B cell (primary cell): ENCODE data around the gene POLH. TPM values are rescaled to one million over a fixed set of nuclear protein-coding genes. Genes with fewer than 3 reads are reported as not detected.

ENCODE experiments used
- ATAC-seq: fragments of 200-7000 bp; cut with Tn5 transposase; one replicate; pipeline ENCODE4 v1.10.0; 2021; ENCODE audit warnings: low read depth, mild to moderate bottlenecking, moderate number of reproducible peaks, moderate library complexity
- CTCF ChIA-PET: fragments of 350-600 bp; sonication (Branson Sonifier 250); formaldehyde crosslinking; loops from one replicate; lab custom pipeline; 2021; ENCODE audit warnings: antibody characterized with exemption, inconsistent platforms; lab: Charles Lee
- POLR2A ChIA-PET: fragments of 350-600 bp; sonication (Branson Sonifier 250); formaldehyde crosslinking; loops from one replicate; lab custom pipeline; 2021; ENCODE audit warnings: antibody characterized with exemption; lab: Charles Lee
- DNase-seq: peaks from one replicate; pipeline ENCODE4 v3.0.0; 2013
- H2AFZ ChIP-seq: 2 replicates; pipeline ENCODE4 v1.6.1; 2012; ENCODE audit warnings: mild to moderate bottlenecking, low read depth, low read length; ENCODE audit not compliant: insufficient read depth, poor library complexity, severe bottlenecking
- H3K27ac ChIP-seq, 2 donors: 1 replicate in 1 of 2; 2 replicates in 1 of 2; pipeline ENCODE4 v1.5.1; 2012 to 2013; ENCODE audit warnings: low read length in 2 of 2, mild to moderate bottlenecking in 2 of 2, moderate library complexity in 1 of 2
- H3K27me3 ChIP-seq, 4 experiments: fragments of 200-600 bp in 1 of 4; sonication (generic) in 1 of 4; replicated peaks in 1 of 4; 1 replicate in 2 of 4; 2 replicates in 2 of 4; pipeline versions ENCODE4 v1.6.1 to v1.7.0; 2013 to 2016; ENCODE audit warnings: low read length in 3 of 4, mild to moderate bottlenecking in 2 of 4, mixed read lengths in 1 of 4, moderate library complexity in 1 of 4; ENCODE audit not compliant: insufficient read depth in 4 of 4, control insufficient read depth in 3 of 4; ENCODE audit errors: control extremely low read depth in 1 of 4
- H3K36me3 ChIP-seq, 2 experiments: replicated peaks in 1 of 2; 1 replicate in 1 of 2; 2 replicates in 1 of 2; pipeline versions ENCODE4 v1.6.1 to v1.7.1; 2013; ENCODE audit warnings: low read length in 1 of 2; ENCODE audit not compliant: insufficient read depth in 2 of 2, control insufficient read depth in 1 of 2; ENCODE audit errors: control extremely low read depth in 1 of 2, extremely low read depth in 1 of 2
- H3K4me1 ChIP-seq, 2 donors: fragments of 200-600 bp in 1 of 2; sonication (generic) in 1 of 2; 1 replicate in 1 of 2; 2 replicates in 1 of 2; pipeline versions ENCODE4 v1.5.1 to v1.6.1; 2013 to 2017; ENCODE audit warnings: low read length in 2 of 2; ENCODE audit not compliant: control insufficient read depth in 2 of 2, insufficient read depth in 2 of 2
- H3K4me2 ChIP-seq: replicated peaks from 2 replicates; pipeline ENCODE3; 2012; ENCODE audit warnings: mild to moderate bottlenecking, low read depth, low read length; ENCODE audit not compliant: poor library complexity, severe bottlenecking
- H3K4me3 ChIP-seq, 5 experiments: fragments of 200-600 bp in 1 of 5; sonication (generic) in 1 of 5; 1 replicate in 3 of 5; 2 replicates in 2 of 5; pipeline versions ENCODE4 v1.5.1 to v1.7.0; 2011 to 2016; ENCODE audit warnings: low read length in 4 of 5, mild to moderate bottlenecking in 4 of 5, low read depth in 2 of 5, control low read depth in 1 of 5, moderate library complexity in 1 of 5; ENCODE audit not compliant: insufficient read depth in 1 of 5; ENCODE audit errors: control extremely low read depth in 1 of 5, extremely low read depth in 1 of 5
- H3K79me2 ChIP-seq: fragments of 200-600 bp; sonication (generic); one replicate; pipeline ENCODE4 v1.6.0; 2016; ENCODE audit warnings: low read length; ENCODE audit not compliant: control insufficient read depth, insufficient read depth
- H3K9ac ChIP-seq: fragments of 200-600 bp; sonication (generic); 2 replicates; pipeline ENCODE4 v1.6.1; 2017; ENCODE audit warnings: mild to moderate bottlenecking, low read length, moderate library complexity
- H3K9me3 ChIP-seq, 3 donors: one replicate each; pipeline versions ENCODE4 v1.6.1 to v1.7.1; 2013; ENCODE audit warnings: low read length in 2 of 3; ENCODE audit not compliant: control insufficient read depth in 2 of 3, insufficient read depth in 1 of 3; ENCODE audit errors: control extremely low read depth in 1 of 3
- H4K20me1 ChIP-seq: 2 replicates; pipeline ENCODE4 v1.6.0; 2012; ENCODE audit warnings: mild to moderate bottlenecking, low read length; ENCODE audit not compliant: insufficient read depth, control insufficient read depth, poor library complexity, severe bottlenecking
- H3K27ac Mint-ChIP-seq: one replicate; pipeline ENCODE4 v1.8.0; 2021; ENCODE audit warnings: mixed read lengths
- H3K27me3 Mint-ChIP-seq: one replicate; pipeline ENCODE4 v1.8.0; 2021; ENCODE audit warnings: mixed read lengths
- H3K4me1 Mint-ChIP-seq: one replicate; pipeline ENCODE4 v1.8.0; 2021; ENCODE audit warnings: mixed read lengths
- H3K4me3 Mint-ChIP-seq: one replicate; pipeline ENCODE4 v1.8.0; 2021; ENCODE audit warnings: mixed read lengths
- H3K9me3 Mint-ChIP-seq: one replicate; pipeline ENCODE4 v1.8.0; 2022; ENCODE audit warnings: mixed read lengths; ENCODE audit not compliant: insufficient read depth
- EZH2 ChIP-seq: IDR thresholded peaks from 2 replicates; pipeline ENCODE4 v1.6.1; 2012; ENCODE audit warnings: borderline replicate concordance, low read depth, mild to moderate bottlenecking, moderate library complexity, low read length; ENCODE audit not compliant: insufficient read depth, poor library complexity, severe bottlenecking
- WGBS: methylation state at CpG from one replicate; pipeline ENCODE4 v1.1.5; 2013; ENCODE audit warnings: missing lambda C conversion rate; ENCODE audit not compliant: insufficient coverage; 5-methylcytosine and 5-hydroxymethylcytosine counted together
- intact Hi-C: fragments of 100-400 bp; cut with micrococcal nuclease; formaldehyde crosslinking; loops from one replicate; pipeline ENCODE4 v1.10.0; 2022
- polyA plus RNA-seq: library from polyadenylated mRNA; depleted of rRNA; stranded (reverse); fragments of >200 nt; gene quantifications from 2 replicates; pipeline ENCODE4 v1.2.3, GENCODE V29; 2012
- total RNA-seq, 2 donors: library from RNA; stranded (reverse); fragments of 120-200 nt in 1 of 2; gene quantifications; 1 replicate in 1 of 2; 2 replicates in 1 of 2; pipeline versions ENCODE4 v1.2.3 to v1.2.4, GENCODE V29; 2013 to 2022
- TF ChIP-seq, protein P1 (sequence below): fragments of 200-600 bp; IDR thresholded peaks from one replicate; pipeline ENCODE4 v1.8.0; 2022; ENCODE audit warnings: antibody characterized with exemption, mild to moderate bottlenecking

The POLH gene
- total and polyA plus RNA-seq, 2 donors (not counting 1 experiment from before 2014, with no cell fraction given), result 14.7 to 24.8 TPM

DNA sequence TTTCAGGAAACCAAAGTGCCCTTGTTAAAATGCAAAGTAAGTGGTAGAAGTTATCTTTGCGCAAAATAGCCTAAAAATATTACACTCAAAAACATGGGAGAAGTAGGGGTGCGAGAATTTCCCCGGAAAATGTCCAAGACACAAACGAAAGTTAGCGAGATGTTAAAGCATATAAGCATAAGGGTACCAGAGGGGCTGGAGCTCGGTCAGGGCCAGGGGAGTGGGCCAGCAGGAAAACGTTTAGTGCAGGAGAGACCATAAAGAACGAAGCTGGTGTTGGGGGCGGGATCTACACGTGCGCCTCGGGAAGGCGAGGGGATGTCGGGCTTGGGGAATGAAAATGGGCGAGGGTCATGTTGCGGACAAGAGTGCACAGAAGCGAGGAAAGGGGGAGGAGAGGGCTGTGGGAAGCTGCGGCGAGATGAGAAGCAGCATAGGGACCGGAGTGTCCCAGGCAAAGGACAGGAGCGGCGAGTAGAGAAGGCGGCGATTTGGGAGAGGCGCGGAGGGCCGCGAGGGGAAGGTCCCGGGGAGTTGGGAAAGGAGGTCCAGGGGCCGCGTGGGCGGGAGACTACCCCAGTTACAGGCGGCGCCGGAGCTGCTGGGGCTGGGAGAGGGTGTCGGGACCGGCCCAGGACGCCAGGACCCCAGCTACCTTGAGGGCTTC lies 747 bp upstream of the POLH start:
- ChIA-PET POLR2A (interaction anchor here (0.6 to 1.0 kb wide), 2 partner anchors 54 to 681 kb away, joined by 4 read pairs; no protein-coding TSS in a partner anchor), CTCF (interaction anchor here (1.0 to 1.9 kb wide), 3 partner anchors 16 to 55 kb away, joined by 3 to 5 read pairs (median 5); no protein-coding TSS in a partner anchor)
- no peak for ATAC-seq
- H3K4me3 Mint-ChIP-seq, result peak overlapping the region; percentile 94
- Histone ChIP-seq H3K36me3 (peaks cover 2 to 18% of the 10 kb centered on the region in 2 experiments), H2AFZ (peak overlapping the region; percentile 95), H3K27me3 (no peaks in the 10 kb centered on the region), H3K27ac (peak overlapping the region in 1 of 2 donors; percentile 80), H3K4me2 (peak overlapping the region; percentile 80), H4K20me1 (peaks cover 6% of the 10 kb centered on the region), H3K79me2 (peaks cover 59% of the 10 kb centered on the region), H3K4me1 (peaks cover 28 to 40% of the 10 kb centered on the region in 2 donors), H3K4me3 (peak overlapping the region; percentile 67 to 99 (median 90)), H3K9ac (peak overlapping the region; percentile 80), H3K9me3 (no peaks in the 10 kb centered on the region)
- WGBS, result under 1% methylated on average over 34 of the region's 38 CpGs
- peaks cover 36% of the 10 kb centered on the region for H3K4me1 Mint-ChIP-seq
- no peak for DNase-seq
- no peaks in the 10 kb centered on the region for H3K27me3 Mint-ChIP-seq
- peak overlapping the region; percentile 91 for H3K27ac Mint-ChIP-seq
- H3K9me3 Mint-ChIP-seq, result no peaks in the 10 kb centered on the region
- intact Hi-C loops, result loop anchor here (5.0 kb wide), 2 partner anchors 208 to 552 kb away; partner anchors contain the start of genes MRPL14, TMEM63B and ZNF318
- TF ChIP-seq EZH2, result no peak

DNA sequence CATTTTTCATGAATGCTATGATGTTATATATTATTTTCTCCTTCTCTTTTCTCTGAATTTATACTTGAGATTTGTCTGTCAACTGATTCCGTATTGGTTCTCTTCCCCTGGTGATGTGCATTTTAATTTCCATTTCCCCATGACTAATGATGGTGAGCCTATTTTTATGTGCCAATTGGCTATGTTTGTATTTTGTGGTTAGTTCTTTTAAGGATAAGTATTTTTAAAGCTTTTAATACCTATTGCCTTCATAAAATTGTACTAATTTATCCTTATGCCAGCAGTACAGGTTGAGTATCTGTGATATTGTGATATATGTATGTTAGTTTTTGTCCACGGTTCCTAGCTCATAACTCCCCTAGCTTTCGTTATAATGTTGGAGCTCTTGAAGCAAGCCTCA lies 2.8 kb downstream of the POLH start:
- Histone ChIP-seq H3K36me3 (peaks cover 4 to 22% of the 10 kb centered on the region in 2 experiments), H3K9ac (peak overlapping the region; percentile 80), H3K27ac (peak overlapping the region in 1 of 2 donors; percentile 80), H3K4me2 (peak overlapping the region; percentile 80), H3K79me2 (peaks cover 63% of the 10 kb centered on the region), H3K4me3 (no peak overlapping the region), H3K4me1 (peaks cover 28 to 40% of the 10 kb centered on the region in 2 donors), H3K9me3 (no peaks in the 10 kb centered on the region), H4K20me1 (peaks cover 13% of the 10 kb centered on the region), H3K27me3 (no peaks in the 10 kb centered on the region), H2AFZ (no peak overlapping the region)
- H3K4me1 Mint-ChIP-seq, result peaks cover 37% of the 10 kb centered on the region
- no peak for ATAC-seq
- no peaks in the 10 kb centered on the region for H3K9me3 Mint-ChIP-seq
- intact Hi-C loops, result loop anchor here (5.0 kb wide), 2 partner anchors 211 to 549 kb away; partner anchors contain the start of genes MRPL14, TMEM63B and ZNF318
- H3K27ac Mint-ChIP-seq, result peak overlapping the region; percentile 64
- ChIA-PET POLR2A (no interaction called here), CTCF (interaction anchor here (0.9 kb wide), 1 partner anchor 11 kb away, joined by 3 read pairs; no protein-coding TSS in a partner anchor)
- TF ChIP-seq EZH2, result no peak
- TF ChIP-seq, protein P1, sequence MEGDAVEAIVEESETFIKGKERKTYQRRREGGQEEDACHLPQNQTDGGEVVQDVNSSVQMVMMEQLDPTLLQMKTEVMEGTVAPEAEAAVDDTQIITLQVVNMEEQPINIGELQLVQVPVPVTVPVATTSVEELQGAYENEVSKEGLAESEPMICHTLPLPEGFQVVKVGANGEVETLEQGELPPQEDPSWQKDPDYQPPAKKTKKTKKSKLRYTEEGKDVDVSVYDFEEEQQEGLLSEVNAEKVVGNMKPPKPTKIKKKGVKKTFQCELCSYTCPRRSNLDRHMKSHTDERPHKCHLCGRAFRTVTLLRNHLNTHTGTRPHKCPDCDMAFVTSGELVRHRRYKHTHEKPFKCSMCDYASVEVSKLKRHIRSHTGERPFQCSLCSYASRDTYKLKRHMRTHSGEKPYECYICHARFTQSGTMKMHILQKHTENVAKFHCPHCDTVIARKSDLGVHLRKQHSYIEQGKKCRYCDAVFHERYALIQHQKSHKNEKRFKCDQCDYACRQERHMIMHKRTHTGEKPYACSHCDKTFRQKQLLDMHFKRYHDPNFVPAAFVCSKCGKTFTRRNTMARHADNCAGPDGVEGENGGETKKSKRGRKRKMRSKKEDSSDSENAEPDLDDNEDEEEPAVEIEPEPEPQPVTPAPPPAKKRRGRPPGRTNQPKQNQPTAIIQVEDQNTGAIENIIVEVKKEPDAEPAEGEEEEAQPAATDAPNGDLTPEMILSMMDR, result no peak
- H3K4me3 Mint-ChIP-seq, result peak overlapping the region; percentile 45
- H3K27me3 Mint-ChIP-seq, result no peaks in the 10 kb centered on the region
- DNase-seq, result no peak
- WGBS, result no CpG with 5 or more reads among the region's 3 CpGs
